CD1c-positive myeloid dendritic cell (primary cell): Measurements from ENCODE around the gene JARID2.
"Not testable (repeated sequence)": the region's sequence is repeated elsewhere in the genome, so short reads cannot be mapped to it uniquely, and the experiment has no call there.

ENCODE experiments used
- DNase-seq: peaks from one replicate; pipeline ENCODE4 v3.0.0-alpha.2; 2016; ENCODE audit errors: extremely low spot score

The JARID2 gene

GRCh38 chr6:15398633-15399275 lies 152.9 kb downstream of the JARID2 start:
- peak; percentile 45 for DNase-seq

- no peak for DNase-seq
These were observed 154.0 kb downstream of the JARID2 start for GRCh38 chr6:15399641-15400470.

- DNase-seq: no peak
These were observed 154.7 kb downstream of the JARID2 start for GRCh38 chr6:15400572-15401004.

DNA sequence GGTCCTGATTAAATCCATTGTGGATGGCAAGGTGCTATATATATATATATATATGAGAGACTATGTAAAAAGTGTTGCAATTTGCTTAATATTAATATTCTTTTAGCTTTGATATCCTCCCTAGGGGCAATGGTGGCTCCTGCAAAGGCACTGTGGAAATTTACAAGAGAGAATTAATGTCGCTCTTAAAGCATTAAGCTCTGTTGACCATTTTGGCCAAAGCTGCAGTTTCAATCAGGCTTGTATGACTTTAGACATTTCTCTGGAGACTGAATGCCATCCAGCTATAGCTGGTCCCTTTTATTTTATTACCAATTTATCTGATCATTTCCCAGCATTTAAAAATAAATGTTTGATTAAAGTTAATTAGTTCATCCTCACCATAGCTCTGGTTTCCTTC lies 155.3 kb downstream of the JARID2 start:
- no peak for DNase-seq

GRCh38 chr6:15401769-15402250 lies 155.9 kb downstream of the JARID2 start:
- peak; percentile 38 for DNase-seq

GRCh38 chr6:15402406-15403045 lies 156.7 kb downstream of the JARID2 start:
- no peak for DNase-seq

- no peak for DNase-seq
These were observed 157.4 kb downstream of the JARID2 start for GRCh38 chr6:15403094-15403755.

- DNase-seq: no peak
These were observed 158.8 kb downstream of the JARID2 start for GRCh38 chr6:15404685-15404980.

- no peak for DNase-seq
These were observed 159.5 kb downstream of the JARID2 start for GRCh38 chr6:15405129-15406068.

- DNase-seq: no peak
These were observed 160.6 kb downstream of the JARID2 start for GRCh38 chr6:15406452-15406851.

DNA sequence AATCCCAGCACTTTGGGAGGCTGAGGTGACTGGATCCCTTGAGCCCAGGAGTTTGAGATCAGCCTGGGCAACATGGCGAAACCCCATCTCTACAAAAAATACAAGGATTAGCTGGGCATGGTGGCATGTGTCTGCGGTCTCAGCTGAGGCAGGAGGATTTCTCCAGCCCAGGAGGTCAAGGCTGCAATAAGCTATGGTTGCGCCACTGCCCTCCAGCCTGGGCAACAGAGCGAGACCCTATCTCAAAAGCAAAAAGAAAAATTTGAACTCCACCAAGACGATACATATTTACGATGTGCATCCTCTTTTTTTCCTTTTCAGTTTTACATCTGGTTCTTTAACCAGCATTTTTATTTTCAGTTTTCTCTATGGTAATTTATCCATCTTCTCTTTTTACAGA lies 162.1 kb downstream of the JARID2 start:
- no peak for DNase-seq

GRCh38 chr6:15408758-15409157 lies 162.9 kb downstream of the JARID2 start:
- DNase-seq: no peak

DNA sequence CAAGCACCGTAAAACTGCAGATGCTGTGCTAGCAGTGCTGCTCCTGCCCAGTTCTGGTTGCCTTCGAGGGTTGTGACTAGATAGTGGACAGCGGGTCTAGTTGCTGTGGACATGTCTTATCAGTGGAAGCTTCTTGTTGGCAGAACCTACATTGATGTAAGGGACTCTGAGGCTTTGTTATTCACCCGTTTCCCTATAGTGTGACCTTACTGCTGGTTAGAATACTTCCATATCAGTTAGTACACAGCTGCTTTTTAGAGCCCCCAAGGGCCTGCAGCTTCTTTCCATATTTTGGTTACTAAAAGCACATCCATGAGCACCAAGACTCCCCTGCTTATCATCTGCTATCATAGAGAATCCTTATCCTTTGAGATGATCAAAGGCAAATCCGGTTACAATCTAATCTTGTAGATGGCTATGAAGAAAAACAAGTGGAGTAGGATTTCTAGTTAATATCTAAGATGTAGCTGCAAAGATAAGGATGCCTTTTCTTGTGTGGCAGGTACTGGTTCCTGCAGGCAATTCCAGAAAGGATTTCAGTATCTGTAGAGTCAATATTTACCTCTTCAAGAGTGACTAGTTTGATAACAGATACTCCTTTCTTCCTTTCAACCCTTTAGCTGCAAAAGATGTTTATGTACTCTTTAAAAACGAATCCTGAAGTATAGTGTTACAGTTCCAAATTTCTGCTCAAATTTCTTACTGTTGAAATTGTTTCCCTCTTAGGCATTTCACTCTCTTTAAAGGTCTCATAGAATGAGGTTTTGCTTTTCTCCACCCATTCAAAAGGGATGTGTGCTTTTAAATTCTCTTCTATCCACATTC lies 163.6 kb downstream of the JARID2 start:
- DNase-seq: no peak

DNA sequence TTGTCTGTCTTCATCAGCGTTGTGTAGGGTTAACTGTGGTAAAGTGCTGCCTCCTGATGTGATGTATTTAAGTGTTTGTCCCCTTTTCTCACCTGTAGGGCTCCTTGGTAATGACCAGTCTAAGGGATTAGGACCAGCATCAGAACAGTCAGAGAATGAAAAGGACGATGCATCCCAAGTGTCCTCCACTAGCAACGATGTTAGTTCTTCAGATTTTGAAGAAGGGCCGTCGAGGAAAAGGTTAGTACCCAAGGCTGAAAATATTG lies 164.2 kb downstream of the JARID2 start:
- DNase-seq: no peak

- DNase-seq: no peak
These were observed 164.9 kb downstream of the JARID2 start for GRCh38 chr6:15410752-15411151.

- DNase-seq: peak; percentile 35
These were observed 165.9 kb downstream of the JARID2 start for GRCh38 chr6:15411766-15412165.

DNA sequence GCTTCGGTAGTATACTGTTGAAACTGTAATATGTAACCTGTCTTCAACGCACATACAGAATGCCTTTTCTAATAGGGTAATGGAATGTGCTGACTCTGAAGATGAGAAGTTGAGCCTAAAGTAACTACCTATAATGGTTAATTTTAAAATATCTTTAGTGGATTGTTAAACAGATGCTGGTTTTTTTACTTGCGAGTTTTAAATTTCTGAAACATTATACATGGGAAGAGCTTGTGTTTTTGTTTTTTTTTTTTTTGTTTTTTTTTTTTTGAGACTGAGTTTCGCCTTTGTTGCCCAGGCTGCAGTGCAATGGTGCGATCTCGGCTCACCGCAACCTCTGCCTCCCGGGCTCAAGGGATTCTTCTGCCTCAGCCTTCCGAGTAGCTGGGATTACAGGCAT lies 166.9 kb downstream of the JARID2 start:
- DNase-seq: no peak

DNA sequence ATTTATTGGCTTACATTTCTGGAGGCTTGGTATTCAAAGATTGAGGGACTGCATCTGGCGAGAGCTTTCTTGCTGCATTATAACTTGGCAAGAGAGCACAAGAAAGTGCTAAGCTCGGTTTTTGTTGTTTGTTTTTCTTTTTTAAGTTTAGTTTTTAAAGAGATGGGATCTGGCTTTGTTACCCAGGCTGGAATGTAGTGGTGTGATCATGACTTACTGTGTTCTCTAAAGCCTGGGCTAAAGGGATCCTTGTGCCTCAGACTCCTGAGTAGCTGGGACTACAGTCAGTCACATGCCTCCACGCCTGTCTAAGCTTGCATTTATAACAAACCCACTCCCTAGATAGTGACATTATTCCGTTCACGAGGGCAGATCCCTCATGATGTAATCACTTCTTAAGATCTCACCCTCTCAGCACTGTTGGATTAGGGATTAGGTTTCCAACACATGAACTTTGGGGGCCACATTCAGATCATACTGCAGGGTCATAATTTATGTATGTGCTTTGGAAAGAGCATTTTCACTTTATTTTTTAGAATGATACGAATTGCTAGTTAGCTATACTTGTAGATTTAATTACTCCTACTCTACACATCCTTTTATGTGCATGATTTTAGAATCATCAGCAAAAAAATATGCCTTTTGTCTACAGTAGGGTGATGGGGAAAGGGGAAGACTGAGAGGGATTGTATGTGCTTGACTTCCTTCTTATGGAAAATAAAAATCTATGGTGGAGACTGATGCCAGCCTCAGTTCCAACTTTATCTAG lies 167.8 kb downstream of the JARID2 start:
- no peak for DNase-seq

DNA sequence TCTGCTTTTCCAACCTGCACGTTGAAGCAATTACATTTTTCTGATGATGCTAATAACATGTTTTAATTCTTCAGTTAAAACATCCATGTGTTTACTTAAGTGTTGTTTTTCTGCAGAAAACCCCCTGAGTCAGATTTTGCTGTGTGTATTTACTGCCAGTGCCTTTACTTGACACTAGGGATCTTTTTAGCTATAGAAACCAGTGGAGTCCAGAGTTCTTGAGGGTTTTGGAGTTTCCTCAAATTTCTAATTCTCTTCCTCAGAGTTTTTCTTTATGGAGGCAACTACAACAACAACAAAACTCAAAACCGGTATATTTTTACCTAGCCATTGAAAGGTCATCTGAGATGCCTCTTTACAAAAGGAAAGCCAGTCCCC lies 168.4 kb downstream of the JARID2 start:
- no peak for DNase-seq

GRCh38 chr6:15415622-15416021 lies 169.8 kb downstream of the JARID2 start:
- not testable (repeated sequence) for DNase-seq
